Dermis microvascular lymphatic vessel endothelial cell (primary cell): ENCODE data around the gene PCSK4. TPM values are rescaled to one million over a fixed set of nuclear protein-coding genes. Genes with fewer than 3 reads are reported as not detected.
"Not testable (repeated sequence)": the region's sequence is repeated elsewhere in the genome, so short reads cannot be mapped to it uniquely, and the experiment has no call there.

Experiments used
- DNase-seq, 2 donors: peaks; one replicate each; pipeline versions ENCODE4 v3.0.0 to v3.0.0-alpha.2; 2010; ENCODE audit warnings: low read depth in 2 of 2
- total RNA-seq: library from RNA; depleted of rRNA; stranded (reverse); fragments of >200 nt; gene quantifications from 2 replicates; pipeline ENCODE4 v1.2.1, GENCODE V29; 2014

Gene PCSK4
- total RNA-seq, 1 donor from 2014 or later: 0.26 TPM

DNA sequence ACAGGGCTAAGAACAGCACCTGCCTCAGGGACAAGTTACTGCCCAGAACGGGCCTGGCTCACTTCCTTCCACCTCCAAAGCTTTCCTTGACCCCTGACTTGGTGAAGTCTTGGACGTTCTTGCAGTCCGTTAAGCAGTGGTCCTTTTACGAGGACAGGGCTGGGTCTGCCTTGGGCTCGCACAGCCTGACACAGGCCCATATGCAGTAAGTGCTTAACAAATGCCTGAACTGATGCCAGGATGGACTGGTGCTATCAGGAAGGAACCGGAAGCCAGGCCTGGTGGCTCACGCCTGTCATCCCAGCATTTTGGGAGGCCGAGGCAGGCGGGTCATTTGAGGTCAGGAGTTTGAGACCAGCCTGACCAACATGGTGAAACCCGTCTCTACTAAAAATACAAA is 31.9 kb upstream of the PCSK4 start:
- DNase-seq: no peak

DNA sequence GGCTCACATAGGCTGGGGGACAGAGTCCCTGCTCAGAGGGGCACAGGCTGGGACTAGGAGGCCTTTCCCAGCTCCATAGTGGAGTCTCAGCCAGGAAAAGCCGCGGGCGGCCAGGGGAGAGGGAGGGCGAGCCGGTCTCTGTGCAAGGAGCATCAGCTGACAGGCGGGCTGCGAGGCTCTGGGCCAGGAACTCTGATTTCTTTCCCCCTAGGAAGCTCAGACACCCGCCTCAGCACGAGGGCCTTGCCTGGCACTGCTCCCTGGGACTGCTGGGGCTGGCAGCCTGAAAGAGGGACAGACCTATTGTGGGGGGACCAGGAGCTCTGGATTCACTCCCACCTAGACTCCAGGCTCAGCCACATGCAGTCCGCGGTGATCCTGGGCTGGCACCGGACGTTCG is 31.5 kb upstream of the PCSK4 start:
- DNase-seq: no peak

DNA sequence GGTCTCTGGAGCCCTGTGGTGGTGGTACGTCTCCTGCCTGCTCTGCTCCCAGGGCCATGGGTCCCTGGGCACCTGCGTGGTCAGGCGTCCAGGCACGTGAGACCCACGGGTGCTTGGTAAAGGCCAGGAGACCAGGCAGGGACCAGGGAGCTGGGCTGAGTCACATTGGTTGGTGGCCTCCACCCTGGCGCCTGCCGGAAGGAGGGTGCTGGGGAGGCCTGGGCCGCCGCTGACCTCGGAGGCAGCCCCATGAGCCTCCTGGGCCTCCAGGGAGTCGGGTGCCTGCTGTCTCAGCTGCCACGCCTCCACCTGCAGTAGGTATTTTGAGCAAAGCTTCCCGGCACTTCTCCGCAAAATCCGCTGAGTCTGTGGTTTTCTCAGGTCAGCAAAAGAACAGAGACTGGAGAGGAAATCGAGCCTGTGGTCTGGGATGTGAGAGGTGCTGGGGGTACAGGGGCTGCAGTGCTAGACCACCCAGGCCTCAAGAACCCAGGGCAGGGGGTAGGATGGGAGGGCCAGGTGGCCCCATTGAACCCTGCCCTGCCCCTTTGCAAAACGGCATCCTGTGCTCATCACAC is 30.1 kb upstream of the PCSK4 start:
- DNase-seq: no peak

DNA sequence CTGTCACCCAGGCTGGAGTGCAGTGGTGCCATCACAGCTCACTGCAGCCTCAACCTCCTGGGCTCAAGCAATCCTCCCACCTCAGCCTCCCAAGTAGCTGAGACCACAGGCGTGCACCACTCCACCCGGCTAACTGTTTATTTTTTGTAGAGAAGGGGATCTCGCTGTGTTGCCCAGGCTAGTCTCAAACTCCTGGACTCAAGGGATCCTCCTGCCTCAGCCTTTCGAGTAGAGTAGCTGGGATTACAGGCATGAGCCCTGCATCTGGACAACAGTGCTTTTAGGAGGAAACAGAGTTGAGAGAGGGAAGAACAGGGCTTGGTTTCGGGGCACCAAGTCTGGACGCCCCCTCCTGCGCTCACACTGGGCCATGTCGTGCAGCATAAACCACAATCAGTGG is 29.7 kb upstream of the PCSK4 start:
- DNase-seq: not testable (repeated sequence)

DNA sequence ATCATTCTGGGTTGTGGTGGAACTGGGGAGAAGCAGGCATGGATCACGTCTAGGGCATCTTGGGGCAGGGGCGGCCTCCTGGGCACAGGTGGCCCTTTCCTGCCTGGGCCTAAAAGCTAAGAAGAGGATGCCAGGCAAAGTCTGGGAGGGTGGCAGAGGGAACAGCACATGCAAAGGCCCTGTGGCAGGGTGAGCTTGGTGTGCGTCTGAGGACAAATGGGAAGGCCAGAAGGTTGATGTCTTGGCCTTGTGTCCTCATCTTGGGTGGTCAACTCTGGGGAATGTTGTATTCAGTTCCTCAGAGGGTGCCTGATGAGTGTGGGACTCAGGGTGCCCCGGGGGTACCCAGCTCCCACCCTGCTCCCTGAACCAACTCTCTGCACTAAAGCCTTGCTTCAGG is 28.3 kb upstream of the PCSK4 start:
- no peak for DNase-seq

DNA sequence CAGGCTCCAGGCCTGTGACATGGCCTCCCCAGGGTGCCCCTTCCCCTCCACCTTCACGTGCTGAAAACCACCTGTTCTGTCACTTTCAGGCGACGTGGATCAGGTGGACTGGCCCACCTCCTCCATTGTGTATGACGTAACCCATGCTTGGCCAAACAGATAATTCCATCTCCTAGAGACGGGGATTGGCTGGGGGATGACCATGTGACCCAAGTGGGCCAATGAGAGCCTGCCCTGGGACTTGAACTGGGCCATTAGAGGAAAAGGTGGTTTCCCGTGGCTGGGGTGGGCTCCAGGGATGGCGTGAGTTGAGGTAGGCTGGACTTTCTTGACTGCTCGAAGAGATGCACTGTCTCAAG is 26.2 kb upstream of the PCSK4 start:
- DNase-seq: no peak

DNA sequence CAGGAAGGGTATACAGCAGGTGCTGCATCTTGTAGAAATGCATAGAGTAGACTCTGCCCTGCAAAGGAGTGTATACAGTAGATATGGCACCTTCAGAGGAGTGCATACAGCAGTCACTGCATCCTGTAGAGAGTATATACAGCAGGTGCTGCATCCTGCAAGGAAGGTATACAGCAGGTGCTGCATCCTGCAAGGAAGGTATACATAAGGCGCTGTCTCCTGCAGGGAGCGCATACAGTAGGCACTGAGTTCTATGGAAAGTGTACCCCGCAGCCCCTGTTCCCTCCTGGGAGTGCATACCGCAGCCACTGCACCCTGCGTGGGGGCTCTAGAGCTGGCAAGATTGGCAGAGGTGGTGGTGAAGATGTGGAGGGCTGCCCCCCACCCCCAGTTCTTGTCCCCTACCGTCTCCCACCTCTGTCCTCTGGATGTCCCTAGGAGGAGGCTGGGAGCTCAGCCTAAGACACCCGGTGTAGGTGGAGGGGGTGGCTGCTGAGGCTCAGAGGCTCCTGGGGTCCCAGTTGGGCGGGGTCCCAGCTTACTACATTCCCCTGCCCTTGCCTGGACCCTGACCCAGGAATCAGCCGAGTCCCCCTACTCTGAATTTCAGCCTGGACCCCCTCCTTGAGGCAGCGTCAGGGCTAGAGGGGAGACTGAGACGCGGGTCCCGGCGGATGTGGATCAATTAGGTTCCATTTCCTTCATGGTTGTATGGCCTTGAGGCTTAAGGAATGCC is 25.0 kb upstream of the PCSK4 start:
- no peak for DNase-seq

DNA sequence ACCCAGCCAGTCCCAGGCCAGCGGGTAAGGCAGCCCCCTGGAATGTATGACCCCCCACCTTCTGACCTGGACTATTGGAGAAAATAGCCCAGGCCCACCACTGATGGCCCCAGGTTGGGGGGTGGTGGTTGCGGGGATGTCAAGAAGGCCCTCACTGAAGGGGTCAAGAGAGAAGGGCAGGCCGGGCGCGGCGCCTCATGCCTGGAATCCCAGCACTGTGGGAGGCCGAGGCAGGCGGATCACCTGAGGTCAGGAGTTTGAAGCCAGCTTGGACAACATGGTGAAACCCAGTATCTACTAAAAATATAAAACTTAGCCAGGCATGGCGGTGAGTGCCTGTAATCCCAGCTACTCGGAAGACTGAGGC is 24.1 kb upstream of the PCSK4 start:
- DNase-seq: no peak

DNA sequence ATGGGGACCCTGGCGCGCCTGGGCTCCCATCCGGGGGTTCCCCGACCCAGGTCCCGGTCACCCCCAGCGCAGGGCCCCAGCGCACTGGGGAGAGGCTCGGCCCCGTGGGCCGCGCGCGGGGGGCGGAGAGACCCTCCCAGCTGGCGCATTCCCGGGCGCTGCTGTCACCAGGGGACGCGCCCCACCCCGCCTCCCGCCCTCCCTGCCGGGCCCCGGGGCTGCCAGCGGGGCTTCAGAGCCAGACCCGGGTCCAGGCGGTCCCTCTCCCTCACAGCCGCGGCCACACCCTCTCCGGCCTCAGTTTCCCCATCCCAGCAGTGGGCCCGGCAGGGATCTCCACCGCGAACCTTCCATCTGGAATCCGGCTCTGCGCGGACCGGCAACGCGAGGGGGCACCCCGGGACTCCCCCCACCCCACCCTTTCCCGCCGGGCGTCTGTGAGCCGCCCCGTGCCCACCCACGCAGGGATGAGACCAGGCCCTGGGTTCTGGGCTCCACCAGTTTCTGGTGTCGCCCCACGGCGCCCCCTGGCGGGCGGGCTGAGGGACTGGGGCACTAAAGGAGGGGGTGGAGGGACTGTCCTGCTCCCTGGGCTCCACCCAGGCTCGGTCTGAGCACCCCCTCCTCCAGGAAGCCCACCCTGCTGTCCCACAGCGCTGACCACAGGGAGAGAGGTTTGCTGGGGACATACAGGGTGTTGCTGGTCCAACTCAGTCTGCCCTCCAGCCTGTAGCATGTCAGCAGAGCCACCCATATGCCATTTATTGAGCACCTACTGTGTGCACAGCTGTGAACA is 23.5 kb upstream of the PCSK4 start:
- peak in 1 of 2 donors; percentile 40 for DNase-seq

DNA sequence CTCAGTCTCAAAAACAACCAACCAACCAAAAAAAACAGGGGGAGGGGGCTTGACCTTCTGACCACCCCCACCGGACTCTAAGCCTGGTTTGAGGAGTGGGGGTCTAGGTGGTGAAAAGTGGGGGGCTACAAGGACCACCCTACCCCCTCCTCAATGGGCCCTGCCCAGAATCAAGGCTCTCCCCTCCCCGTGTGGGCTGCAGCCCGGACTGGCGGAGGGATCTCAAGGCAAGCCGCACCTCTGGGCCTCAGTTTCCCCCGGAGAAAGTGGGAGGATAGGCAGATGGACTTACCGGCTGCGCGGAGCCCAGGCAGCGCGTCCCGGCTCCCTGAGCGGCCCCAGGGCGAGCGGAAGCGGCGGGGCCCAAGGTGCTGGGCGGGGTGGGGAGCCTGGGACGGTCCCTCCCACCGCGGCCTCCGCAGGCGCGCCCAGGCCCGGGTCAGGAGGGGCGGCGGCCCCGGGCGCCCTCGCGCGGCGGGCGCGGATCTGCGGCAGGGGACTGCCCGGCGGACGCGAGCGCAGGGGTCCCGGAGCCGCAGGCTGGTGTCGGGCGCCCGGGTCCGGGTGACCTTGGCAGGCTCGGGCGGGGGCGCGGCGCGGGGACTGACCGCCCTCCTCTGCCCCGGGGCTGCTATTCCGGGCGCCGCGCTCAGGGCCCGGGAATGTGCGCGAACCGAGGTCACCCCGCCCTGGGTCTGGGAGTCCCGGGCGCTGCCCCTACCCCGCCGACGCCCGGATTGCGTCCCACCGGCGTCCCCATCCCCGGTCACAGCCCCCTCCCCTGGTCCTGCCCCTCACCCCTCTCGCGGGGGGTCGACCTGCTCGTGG is 22.7 kb upstream of the PCSK4 start, which contains the start of gene ADAMTSL5:
Gene ADAMTSL5 (minus strand): TSS at position 349 of the 828 bp plus-strand sequence. CDS start 2,076 bp downstream, outside the sequence.
- DNase-seq: no peak

DNA sequence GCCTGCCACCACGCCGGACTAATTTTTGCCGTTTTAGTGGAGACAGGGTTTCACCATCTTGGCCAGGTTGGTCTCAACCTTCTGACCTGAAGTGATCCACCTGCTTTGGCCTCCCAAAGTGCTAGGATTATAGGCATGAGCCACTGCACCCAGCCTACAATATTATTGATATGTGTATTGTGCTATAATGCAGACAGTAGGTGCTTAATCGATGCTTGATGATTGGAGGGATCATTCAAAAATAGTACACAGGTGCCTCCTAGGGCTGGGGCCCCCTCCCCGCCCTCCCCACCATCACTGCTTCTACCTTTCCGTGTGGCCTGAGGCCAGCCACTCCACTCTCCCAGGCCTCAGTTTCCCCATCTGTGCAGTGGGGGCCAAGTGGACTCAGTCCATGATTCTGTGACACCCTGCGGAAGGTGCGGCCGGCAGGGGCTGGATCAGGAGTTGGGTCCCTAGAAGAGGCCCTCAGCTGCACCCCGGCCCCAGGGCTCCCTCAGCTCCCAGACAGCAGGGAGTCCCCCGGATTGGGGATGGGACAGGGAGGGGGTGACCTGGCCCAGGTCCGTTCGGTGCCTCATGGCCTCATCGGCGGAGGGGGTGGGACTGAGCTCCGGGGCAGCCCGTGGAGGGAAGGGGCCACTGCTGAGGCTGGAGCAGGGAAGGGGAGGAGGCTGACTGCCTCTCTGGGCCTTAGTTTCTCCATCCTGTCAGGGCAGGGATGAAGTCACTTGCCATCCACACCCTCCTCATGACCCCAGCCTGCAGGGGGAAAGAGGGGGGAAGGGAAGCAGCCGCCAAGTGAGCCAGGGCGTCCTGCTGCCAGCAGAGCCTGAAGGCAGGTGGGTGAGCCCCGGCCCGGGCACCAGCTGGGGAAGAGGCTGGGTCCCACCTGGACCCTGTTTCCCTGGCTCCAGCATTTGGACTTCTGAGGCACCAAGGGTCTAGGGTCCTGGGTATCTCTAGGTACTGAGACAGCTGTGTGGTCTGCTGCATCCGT is 21.5 kb upstream of the PCSK4 start:
- no peak for DNase-seq

DNA sequence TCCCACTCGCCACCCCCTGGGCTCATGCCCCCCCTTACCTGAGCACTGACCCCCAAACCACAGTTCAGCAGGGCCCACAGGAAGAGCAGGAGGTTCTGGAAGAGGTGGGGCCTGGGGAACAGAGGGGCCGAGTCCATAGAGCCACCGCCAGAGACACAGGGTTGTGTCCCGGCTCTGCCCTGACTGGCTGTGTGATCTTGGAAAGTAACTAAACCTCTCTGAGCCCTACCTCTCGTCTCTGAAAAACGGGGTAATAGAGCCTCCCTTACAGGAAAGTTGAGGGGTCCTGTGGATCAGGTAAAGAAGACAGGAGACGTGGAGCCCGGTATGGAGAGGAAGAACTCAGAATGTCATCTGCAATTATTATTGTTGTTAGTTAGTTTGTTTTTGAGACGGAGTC is 20.7 kb upstream of the PCSK4 start:
- no peak for DNase-seq

DNA sequence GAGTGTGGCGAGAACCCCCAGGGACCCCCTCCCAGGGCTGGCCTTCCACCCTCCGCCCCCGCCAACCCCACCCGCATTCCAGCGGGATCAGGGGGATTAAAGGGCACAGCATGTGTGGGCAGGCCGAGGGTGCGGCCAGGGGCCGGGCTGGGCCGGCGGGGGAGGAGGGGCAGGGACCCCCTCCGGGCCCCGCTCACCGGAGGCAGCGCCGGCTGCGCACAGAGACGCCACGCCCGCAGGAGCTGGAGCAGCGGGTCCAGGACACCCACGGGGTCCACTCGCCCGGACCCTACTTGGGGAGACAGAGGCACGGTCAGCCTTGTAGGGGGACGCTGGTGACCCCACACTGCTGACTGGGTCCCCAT is 20.3 kb upstream of the PCSK4 start:
- no peak for DNase-seq

DNA sequence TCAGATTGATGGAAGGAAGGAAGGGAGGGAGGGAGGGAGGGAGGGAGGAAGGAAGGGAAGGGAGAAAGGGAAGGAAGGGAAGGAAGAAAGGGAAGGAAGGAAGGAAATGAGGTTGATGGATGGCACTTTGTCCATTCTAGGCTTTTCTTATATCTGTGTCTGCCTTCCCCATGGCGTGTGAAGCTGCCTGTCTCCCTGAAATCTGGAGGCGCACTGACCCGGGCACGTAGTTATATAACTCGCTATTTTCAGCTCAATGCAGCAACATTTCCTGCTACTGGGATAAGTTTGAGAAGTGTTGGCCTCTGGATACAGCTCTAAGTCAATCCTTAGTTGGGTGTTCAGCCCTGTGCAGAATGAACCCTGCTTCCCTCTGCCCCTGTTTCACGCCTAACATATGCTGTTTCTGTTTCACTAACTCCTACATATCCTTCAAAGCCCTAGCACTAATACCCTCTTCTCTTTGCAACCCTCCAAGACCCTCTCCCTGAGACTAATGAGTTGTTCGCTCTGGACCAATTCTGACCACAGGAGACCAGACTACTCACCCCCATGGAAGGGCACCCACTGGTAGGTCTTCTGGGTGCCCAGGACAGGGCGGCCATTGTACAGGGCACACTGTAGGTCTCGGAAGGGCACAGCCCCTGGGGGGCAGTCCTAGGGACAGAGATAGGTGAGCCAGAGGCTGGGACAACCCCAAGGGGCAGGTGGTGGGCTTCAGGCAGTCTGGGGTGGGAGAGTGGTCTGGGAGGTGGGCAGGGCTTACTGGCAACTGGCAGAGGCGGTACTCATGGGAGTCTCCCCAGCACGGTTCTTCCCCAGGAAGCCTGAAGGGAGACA is 19.7 kb upstream of the PCSK4 start:
- DNase-seq: no peak

DNA sequence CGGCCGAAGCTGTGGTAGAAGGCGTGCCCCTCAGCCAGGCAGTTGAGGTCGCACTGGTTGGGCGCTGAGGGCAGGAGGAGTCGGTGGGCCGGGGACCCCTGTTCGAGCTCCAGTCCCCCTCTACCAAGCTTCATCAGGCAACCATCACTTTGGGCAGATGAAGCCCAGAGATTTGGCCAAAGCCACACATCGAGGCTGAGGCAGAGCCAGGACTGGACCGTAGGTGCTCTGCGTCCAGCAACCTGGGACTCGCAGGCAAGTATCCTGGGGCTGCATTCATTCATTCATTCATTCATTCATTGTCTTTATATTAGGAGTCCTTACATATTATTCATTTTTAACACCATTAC is 18.3 kb upstream of the PCSK4 start:
- no peak for DNase-seq

DNA sequence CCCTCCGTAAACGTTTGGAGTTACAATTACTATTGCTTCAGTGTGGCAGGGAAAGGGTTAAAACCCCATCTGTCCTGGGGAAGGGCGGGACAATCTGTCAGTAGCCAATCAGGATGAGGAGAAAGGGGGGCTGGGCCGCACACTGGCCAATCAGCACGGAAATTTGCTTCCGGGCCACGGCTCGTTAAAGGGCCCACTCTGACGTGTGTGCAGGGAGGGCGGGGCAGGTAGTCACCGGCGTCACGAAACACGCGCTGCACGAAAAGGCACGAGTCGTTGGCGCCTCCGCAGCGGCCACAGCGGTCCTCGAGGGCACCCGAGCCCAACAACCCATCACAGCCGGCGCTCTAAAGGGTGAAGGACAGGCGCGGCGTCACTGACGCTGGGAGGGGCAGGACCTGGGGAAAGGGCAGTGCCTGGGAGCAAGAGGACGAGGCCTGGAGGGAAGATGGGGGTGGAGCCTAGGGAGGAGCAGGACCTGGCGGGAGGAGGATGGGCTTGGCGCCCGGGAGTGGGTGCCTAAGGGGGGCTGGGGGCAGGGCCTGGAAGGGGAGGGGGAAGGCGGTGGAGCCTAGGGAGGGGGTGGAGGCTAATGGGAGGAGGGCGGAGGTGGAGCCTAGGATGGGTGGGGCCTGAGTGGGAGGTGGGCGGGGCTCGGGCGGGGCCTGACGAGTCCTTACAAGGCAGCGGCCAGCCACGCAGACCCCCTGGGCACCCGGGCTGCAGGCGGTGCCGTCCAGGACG is 17.8 kb upstream of the PCSK4 start:
- peak; percentile 85 to 92 for DNase-seq

DNA sequence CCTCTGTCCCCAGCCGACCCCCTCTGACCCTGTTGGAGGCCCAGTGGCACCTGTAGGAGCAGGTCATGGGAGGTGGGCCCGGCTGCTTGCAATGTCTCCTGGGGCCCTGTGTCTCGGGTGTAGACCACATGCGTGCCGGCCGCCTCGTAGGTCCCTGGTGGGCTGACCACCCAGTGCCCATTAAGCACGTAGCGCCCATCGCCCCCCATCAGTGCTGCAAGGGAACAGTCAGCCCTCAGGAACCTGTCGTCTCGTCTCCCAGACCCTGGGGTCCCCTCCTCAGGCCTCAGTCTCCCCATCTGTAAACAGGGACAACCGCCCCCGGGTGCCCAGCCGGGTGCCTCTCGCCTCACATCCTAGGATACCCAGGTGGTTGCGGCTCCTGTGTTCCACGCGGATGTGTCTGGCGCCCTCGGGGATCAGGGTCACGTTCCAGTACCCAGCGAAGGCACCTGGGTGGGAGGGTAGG is 17.1 kb upstream of the PCSK4 start:
- DNase-seq: no peak

DNA sequence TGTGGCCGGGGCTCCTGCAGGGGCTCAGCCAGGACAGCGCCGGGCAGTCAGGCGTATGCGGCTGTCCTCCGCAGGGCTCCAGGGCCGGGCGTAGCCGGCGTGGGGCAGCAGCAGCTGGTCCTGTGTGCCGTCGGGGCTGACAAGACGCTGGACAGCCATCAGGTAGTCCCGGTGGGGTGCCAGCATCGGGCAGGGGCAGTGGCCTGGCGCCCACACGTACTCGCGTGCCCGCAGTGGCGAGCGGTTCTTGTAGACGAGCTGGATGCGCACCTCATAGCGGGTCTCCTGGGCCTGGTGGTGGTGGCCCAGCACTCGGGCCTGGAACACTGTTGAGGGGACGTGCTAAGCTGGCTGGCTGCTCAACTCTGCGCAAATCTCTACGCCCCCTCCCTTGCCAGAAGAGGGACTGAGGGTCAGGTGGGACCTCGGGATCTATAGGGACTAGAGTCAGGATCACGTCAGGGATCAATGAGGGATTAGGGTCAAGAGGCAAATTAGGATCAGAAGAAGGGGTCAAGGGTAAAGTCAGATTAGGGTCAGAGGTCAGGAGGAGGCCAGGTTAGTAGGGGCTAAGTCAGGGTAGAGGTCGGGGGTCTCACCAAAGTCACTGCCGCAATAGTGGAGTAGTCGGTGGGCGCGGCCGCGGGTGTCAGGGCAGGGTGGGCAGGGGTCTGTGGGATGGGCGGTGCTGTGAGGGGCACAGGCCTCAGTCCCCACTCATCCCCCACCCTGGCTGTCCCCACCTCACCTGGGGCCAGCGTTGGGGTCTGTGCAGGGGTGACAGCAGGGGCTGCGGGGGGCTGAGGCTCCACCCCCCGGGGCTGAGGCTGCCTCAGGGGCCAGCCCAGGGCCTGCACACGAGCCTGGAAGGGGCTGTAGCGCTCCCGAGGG is 16.1 kb upstream of the PCSK4 start:
- no peak for DNase-seq
